ENCODE results near the gene KATNAL2.
"Not testable (repeated sequence)": the region's sequence is repeated elsewhere in the genome, so short reads cannot be mapped to it uniquely, and the experiment has no call there.

GRCh38 chr18:47028738-47029137 is 111.3 kb downstream of the KATNAL2 start:
- not testable (repeated sequence) for TF ChIP-seq CTCF (IDR thresholded peaks at IDR 0.05; ENCODE audit: insufficient read depth, low read length, poor library complexity, severe bottlenecking); EZH2phosphoT487 (conservative IDR thresholded peaks at IDR 0.05; ENCODE audit: low read length)

Data from SU-DHL-6 (cell line).